SK-N-MC (cell line): ENCODE results near the gene PDYN.

ENCODE experiments used
- DNase-seq: peaks from one replicate; pipeline ENCODE4 v3.0.0-alpha.2; 2011; ENCODE audit warnings: low read depth, low spot score
- H3K27ac ChIP-seq: fragments of 200-600 bp; sonication (generic); 2 replicates; pipeline ENCODE4 v1.5.1; 2016; ENCODE audit warnings: mixed run types
- H3K36me3 ChIP-seq: fragments of 200-600 bp; sonication (generic); 2 replicates; pipeline ENCODE4 v1.6.1; 2017; ENCODE audit warnings: antibody characterized with exemption, low read length, mixed read lengths; ENCODE audit not compliant: insufficient read depth
- H3K4me3 ChIP-seq: fragments of 200-600 bp; sonication (generic); 2 replicates; pipeline ENCODE4 v1.5.1; 2016
- H3K9ac ChIP-seq: fragments of 200-600 bp; sonication (generic); 2 replicates; pipeline ENCODE4 v1.8.0; 2017; ENCODE audit warnings: mixed run types, mixed read lengths; ENCODE audit not compliant: insufficient read length
- H3K9me3 ChIP-seq: fragments of 200-600 bp; sonication (generic); 2 replicates; pipeline ENCODE4 v1.6.1; 2017; ENCODE audit warnings: low read depth, mild to moderate bottlenecking, antibody characterized with exemption, low read length, moderate library complexity, mixed read lengths
- EZH2 ChIP-seq: fragments of 200-600 bp; sonication (generic); IDR thresholded peaks from one replicate; pipeline ENCODE4 v1.6.1; 2017; ENCODE audit warnings: antibody characterized with exemption
- FOXP2 ChIP-seq: optimal IDR thresholded peaks from 2 replicates; pipeline ENCODE3; 2011; ENCODE audit warnings: mild to moderate bottlenecking, moderate library complexity; ENCODE audit not compliant: insufficient read depth; ENCODE audit errors: extremely low read length, control extremely low read depth
- POLR2AphosphoS5 ChIP-seq: IDR thresholded peaks from 2 replicates; pipeline ENCODE4 v1.6.1; 2012; ENCODE audit warnings: mild to moderate bottlenecking, low read depth, low read length, borderline replicate concordance

The PDYN gene

DNA sequence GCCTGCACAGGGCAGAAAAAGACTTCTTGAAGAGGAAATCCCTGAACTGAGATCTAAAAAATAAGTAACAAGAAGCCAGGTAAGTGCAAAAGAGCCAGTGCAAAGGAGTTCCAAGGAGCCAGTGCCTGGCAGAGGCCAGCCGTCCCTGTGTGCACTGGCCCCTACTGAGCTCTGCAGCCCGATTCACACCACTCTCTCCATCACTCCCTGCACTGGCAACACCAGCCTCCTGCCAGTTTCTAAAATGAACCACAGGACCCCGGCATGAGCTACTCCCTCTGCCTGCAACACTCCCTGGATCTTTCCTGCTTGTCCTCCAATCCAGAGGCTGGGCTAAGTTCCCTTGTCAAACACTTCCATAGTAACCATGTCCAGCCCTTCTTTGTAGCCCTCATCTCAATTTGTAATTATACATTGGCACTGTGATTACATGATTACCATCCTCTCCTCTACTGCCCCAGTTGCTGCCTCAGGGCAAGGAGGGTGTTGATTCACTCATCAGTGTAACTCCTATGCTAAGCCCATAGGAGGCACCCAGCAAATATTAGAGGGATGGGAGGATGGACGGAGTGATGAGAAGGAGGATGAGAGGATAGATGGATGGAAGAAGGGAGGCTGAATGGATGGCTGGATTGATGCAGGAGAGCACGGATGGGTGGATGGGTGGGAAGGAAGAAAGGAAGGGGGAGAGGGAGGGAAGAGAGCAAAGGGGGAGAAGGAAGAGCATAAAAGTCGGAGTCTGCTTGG, 49.3 kb downstream of the PDYN start:
- no peak overlapping the region for H3K27ac ChIP-seq
- H3K36me3 ChIP-seq: no peaks in the 10 kb centered on the region

DNA sequence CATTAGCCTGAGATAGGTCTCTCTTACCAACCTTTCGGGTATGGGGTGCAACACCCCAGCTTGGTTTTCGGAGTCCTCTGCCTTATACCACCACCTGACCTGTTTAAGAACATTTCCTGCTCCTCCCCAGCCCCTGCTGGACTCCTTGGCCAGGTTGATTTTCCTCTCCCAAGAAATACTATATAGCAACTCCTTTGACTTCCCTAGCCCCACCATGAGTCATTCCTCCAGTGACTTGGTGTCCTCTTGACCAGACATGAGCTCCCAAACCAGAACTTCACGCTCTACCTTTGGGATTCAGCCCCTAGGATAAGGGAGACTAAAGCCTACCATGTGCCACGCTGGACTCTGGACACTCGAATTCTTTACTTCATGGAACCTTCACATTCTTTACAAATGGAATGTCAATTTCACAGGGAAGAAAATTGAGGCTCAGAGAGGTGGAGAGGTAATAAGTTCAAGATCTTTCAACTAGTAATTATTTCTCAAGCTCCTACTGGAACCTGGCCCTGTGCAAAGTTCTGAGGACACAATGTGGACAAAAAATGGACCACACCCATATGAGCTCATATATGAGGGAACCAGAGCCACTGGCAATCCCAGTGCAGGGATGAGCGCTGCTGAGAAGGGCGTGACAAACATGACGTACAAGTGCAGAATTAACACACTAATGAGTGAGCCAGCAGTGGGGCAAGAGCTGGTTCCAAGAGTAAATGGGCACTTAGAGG, 50.4 kb downstream of the PDYN start:
- no peak for TF ChIP-seq EZH2
- TF ChIP-seq FOXP2: no peak
- TF ChIP-seq POLR2AphosphoS5: no peak
- Histone ChIP-seq H3K36me3 (peaks cover 3% of the 10 kb centered on the region; the same call in 1 of the 2 replicates), H3K9me3 (no peaks in the 10 kb centered on the region), H3K9ac (no peak overlapping the region), H3K4me3 (no peak overlapping the region), H3K27ac (no peak overlapping the region)
- DNase-seq: no peak

More for the DNA sequence above, 49.3 kb downstream of the PDYN start:
- Histone ChIP-seq H3K9me3 (no peaks in the 10 kb centered on the region), H3K4me3 (no peak overlapping the region), H3K9ac (no peak overlapping the region)
- no peak for DNase-seq
- TF ChIP-seq FOXP2 (no peak), POLR2AphosphoS5 (no peak), EZH2 (no peak)

DNA sequence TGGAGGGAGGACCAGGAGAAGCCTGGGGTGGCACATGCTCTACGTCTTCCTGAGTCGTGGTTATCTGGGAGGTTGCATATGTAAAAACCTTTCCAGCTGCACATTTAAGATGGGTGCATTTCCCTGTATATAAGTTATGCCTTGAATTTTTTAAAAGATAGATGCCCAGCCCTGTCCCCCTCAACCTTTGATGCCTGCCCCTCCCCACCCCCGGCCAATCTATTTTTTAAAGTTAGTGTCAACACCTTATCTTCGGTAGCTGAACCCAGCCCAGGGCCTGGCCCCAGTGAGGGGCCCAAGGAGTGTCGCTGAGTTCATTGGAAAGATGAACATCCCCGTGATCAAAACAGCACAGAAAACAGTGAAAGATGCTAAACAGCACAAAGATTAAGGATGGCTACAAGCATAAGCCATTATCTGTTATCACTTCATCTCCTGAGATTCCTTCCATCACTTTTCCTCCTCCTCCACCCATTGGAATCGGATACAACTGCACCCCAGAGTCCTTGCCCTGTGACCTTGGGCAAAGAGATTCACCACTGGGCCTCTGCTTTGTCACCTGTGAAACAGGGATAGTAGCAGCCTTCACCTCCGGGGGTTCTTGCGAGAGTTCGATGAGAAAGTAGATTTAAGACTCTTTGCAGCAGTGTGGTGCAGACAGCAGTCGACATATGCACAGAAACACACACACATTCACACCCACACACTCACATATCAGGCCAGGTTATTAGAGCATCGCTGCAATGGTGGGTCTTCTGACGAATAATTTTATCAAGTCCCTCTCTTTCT, 51.2 kb downstream of the PDYN start:
- no peak overlapping the region for H3K27ac ChIP-seq
- no peaks in the 10 kb centered on the region for H3K9me3 ChIP-seq
- TF ChIP-seq EZH2 (no peak), FOXP2 (no peak), POLR2AphosphoS5 (no peak)
- H3K36me3 ChIP-seq: peaks cover 6% of the 10 kb centered on the region; the same call in 1 of the 2 replicates
- no peak for DNase-seq
- no peak overlapping the region for H3K9ac ChIP-seq
- no peak overlapping the region for H3K4me3 ChIP-seq

DNA sequence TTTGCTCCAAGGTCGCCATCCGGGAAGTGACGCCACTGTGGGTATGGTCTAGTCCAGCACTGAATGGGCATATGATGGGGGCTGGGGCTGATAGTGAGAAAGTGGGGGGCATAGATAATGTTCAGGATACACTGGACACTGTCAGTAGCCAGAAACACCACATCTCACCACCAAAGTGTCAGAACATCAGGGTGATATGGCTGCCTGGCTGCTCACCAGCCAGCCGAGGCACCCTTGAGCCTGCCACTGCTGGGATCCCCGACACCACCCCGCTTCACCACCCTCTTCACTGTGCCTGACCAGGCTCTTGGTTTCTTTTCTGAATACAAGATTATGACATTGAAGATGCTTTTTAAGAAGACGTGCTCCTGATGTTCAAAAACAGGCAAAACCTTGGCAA, 51.8 kb downstream of the PDYN start:
- H3K36me3 ChIP-seq: peaks cover 6% of the 10 kb centered on the region; the same call in 1 of the 2 replicates
- H3K9ac ChIP-seq: no peak overlapping the region
- no peak for DNase-seq
- H3K4me3 ChIP-seq: no peak overlapping the region
- TF ChIP-seq FOXP2: no peak
- H3K27ac ChIP-seq: no peak overlapping the region
- H3K9me3 ChIP-seq: no peaks in the 10 kb centered on the region

DNA sequence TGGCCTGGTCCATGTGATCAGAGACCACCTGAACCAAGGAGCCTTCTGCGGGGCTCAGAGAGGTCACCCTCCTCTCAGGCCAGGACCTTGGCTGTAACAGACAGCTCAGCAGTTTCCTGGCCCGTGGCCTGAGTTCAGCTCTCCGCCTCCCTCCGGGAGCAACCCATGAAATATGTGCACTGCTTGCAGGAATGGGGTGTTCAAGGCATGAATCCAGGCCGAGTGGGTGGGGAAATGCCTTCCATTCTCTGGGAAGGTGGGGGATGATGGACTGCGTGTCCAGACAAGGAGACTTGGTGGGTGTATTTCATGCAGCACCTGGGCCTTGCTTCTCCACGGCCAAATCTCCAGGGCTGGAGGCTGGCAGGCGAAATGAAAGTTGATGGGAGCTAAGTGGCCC, 52.6 kb downstream of the PDYN start:
- H3K4me3 ChIP-seq: no peak overlapping the region
- H3K27ac ChIP-seq: no peak overlapping the region
- no peak for DNase-seq
- no peaks in the 10 kb centered on the region for H3K9me3 ChIP-seq
- H3K36me3 ChIP-seq: peaks cover 6% of the 10 kb centered on the region; the same call in 1 of the 2 replicates
- TF ChIP-seq POLR2AphosphoS5 (no peak), FOXP2 (no peak), EZH2 (no peak)
- no peak overlapping the region for H3K9ac ChIP-seq

DNA sequence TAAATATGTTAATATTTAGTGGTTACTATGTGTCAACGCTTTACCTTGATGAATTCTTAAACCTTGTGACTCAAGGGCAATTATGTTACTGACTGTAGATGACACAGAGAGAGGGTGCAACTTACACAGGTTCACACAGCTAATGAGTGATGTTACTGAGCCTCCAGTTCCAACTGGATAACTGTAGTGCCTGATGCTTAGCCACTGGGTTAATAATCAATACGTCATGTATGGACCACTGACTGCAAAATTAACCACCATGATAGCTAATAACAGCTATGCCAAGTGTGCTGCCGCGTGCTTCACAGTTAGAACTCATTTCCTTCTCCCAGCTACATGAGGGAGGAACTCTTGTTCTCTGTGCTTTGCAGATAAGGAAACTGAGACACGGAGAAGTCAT, 53.3 kb downstream of the PDYN start:
- no peak overlapping the region for H3K9ac ChIP-seq
- H3K27ac ChIP-seq: no peak overlapping the region
- TF ChIP-seq POLR2AphosphoS5 (no peak), EZH2 (no peak), FOXP2 (no peak)
- DNase-seq: no peak
- peaks cover 6% of the 10 kb centered on the region; the same call in 1 of the 2 replicates for H3K36me3 ChIP-seq
- H3K9me3 ChIP-seq: no peaks in the 10 kb centered on the region
- no peak overlapping the region for H3K4me3 ChIP-seq

DNA sequence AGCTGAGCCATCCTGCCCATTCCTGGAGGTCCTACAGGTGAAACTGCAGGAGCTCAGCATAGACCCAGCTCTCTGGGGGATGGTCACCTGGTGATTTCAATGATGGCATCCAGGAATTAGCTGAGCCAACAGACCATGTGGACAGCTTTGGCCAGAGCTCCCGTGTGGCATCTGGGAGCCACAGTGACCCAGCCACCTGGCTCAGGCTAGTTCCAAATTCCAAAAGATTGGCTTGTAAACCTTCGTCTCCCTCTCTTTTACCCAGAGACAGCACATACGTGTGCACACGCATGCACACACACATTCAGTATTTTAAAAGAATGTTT, 54.6 kb downstream of the PDYN start:
- TF ChIP-seq FOXP2 (no peak), EZH2 (no peak), POLR2AphosphoS5 (no peak)
- no peak for DNase-seq
- 0 out of 2 replicates have a peak overlapping the region, but pooled peaks have one; percentile 61 for H3K27ac ChIP-seq
- H3K9ac ChIP-seq: no peak overlapping the region
- peaks cover 6% of the 10 kb centered on the region; the same call in 1 of the 2 replicates for H3K36me3 ChIP-seq
- H3K9me3 ChIP-seq: no peaks in the 10 kb centered on the region
- H3K4me3 ChIP-seq: no peak overlapping the region

DNA sequence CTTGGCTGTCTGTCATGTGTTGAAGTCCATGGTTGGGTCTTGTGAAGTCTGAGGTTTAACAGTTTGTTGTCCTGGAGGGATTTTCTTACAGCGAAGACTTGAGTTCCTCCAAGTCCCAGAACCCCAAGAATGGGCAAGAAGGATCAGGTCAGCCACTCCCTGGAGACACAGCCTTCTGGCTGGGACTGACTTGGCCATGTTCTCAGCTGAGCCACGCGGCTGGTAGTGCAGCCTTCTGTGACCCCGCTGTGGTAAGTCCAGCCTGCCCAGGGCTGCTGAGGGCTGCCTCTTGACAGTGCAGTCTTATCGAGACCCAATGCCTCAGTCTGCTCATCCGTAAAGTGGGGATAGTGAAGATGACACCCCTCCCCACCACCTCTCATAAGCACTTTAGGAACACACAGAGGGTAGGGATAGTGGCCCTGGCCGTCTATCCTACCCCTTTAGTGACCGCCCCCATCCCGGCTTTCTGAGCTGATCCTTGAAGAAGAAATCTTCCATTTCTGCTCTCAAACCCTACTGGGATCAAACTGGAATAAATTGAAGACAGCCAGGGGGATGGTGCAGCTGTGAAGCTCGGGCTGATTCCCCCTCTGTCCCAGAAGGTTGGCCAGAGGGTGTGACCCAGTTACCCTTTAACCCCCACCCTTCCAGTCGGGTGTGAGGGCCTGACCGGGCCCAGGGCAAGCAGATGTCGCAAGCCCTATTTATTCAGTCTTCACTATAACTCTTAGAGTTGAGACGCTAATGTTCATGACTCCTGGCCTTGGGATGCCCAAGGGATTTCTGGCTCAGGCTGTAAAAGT, 55.2 kb downstream of the PDYN start:
- H3K9ac ChIP-seq: no peak overlapping the region
- H3K36me3 ChIP-seq: peaks cover 6% of the 10 kb centered on the region; the same call in 1 of the 2 replicates
- H3K4me3 ChIP-seq: no peak overlapping the region
- TF ChIP-seq FOXP2: no peak
- TF ChIP-seq POLR2AphosphoS5: no peak
- TF ChIP-seq EZH2: no peak
- no peak for DNase-seq
- H3K9me3 ChIP-seq: no peaks in the 10 kb centered on the region
- no peak overlapping the region for H3K27ac ChIP-seq
